SK-N-SH (cell line): ENCODE measurements around the gene RASA3. TPM values are rescaled to one million over a fixed set of nuclear protein-coding genes. Genes with fewer than 3 reads are reported as not detected.

Experiments
- CTCF ChIA-PET: fragments of 300-600, 350-600 bp; formaldehyde crosslinking; extraction: SDS; loops from one replicate; lab custom pipeline; 2021; lab: Yijun Ruan, JAX
- POLR2A ChIA-PET: fragments of 350-600 bp; sonication (Branson Sonifier 250); formaldehyde crosslinking; extraction: SDS; loops from one replicate; lab custom pipeline; 2020; ENCODE audit warnings: antibody characterized with exemption, inconsistent platforms; lab: Yijun Ruan, JAX
- DNase-seq: peaks from one replicate; pipeline ENCODE4 v3.0.0; 2012
- H2AFZ ChIP-seq: fragments of 200-600 bp; sonication (generic); 2 replicates; pipeline ENCODE4 v1.8.1; 2016; ENCODE audit warnings: antibody characterized with exemption, mild to moderate bottlenecking, low read depth
- H3F3A ChIP-seq: fragments of 200-600 bp; sonication (generic); replicated peaks from 2 replicates; pipeline ENCODE3; 2016; ENCODE audit warnings: antibody characterized with exemption, mild to moderate bottlenecking; ENCODE audit not compliant: insufficient read depth
- H3K27ac ChIP-seq, 2 experiments: fragments of 200-500 bp in 1 of 2; fragments of 200-600 bp in 1 of 2; sonication (Bioruptor generic) in 1 of 2; sonication (generic), shearing (Covaris generic) in 1 of 2; 2 replicates each; pipeline versions ENCODE4 v1.5.1 to v1.6.1; 2014 to 2016; ENCODE audit warnings: low read depth in 2 of 2, inconsistent platforms in 1 of 2, low read length in 1 of 2, mild to moderate bottlenecking in 1 of 2, mixed read lengths in 1 of 2
- H3K27me3 ChIP-seq: fragments of 200-600 bp; sonication (generic), shearing (Covaris generic); 2 replicates; pipeline ENCODE4 v1.6.1; 2016; ENCODE audit warnings: mixed run types; ENCODE audit not compliant: insufficient read depth
- H3K36me3 ChIP-seq, 2 experiments: fragments of 200-500 bp in 1 of 2; fragments of 200-600 bp in 1 of 2; sonication (Bioruptor generic) in 1 of 2; sonication (generic) in 1 of 2; replicated peaks in 1 of 2; 2 replicates each; pipeline versions ENCODE3 to v1.5.1; 2014 to 2016; ENCODE audit warnings: low read length in 1 of 2, mild to moderate bottlenecking in 1 of 2; ENCODE audit not compliant: insufficient read depth in 2 of 2, control insufficient read depth in 1 of 2
- H3K4me1 ChIP-seq, 2 experiments: fragments of 200-500 bp in 1 of 2; fragments of 200-600 bp in 1 of 2; sonication (Bioruptor generic) in 1 of 2; sonication (generic), shearing (Covaris generic) in 1 of 2; 2 replicates each; pipeline versions ENCODE4 v1.5.1 to v1.6.1; 2014 to 2016; ENCODE audit warnings: low read depth in 1 of 2, low read length in 1 of 2, mixed run types in 1 of 2; ENCODE audit not compliant: insufficient read depth in 2 of 2, control insufficient read depth in 1 of 2
- H3K4me2 ChIP-seq: fragments of 200-600 bp; sonication (generic), shearing (Covaris generic); 2 replicates; pipeline ENCODE4 v1.6.1; 2017; ENCODE audit warnings: mixed run types
- H3K4me3 ChIP-seq, 2 experiments: fragments of 200-500 bp in 1 of 2; fragments of 200-600 bp in 1 of 2; sonication (Bioruptor generic) in 1 of 2; sonication (generic), shearing (Covaris generic) in 1 of 2; 2 replicates each; pipeline versions ENCODE4 v1.5.1 to v1.8.1; 2014 to 2016; ENCODE audit warnings: low read depth in 2 of 2, inconsistent platforms in 1 of 2, low read length in 1 of 2, mild to moderate bottlenecking in 1 of 2, mixed read lengths in 1 of 2, moderate library complexity in 1 of 2
- H3K79me2 ChIP-seq: fragments of 200-600 bp; sonication (generic); 2 replicates; pipeline ENCODE4 v1.8.1; 2017; ENCODE audit warnings: mild to moderate bottlenecking; ENCODE audit not compliant: insufficient read depth
- H3K9ac ChIP-seq: fragments of 200-600 bp; sonication (generic); 2 replicates; pipeline ENCODE4 v1.6.1; 2017; ENCODE audit warnings: mixed run types
- H3K9me2 ChIP-seq: fragments of 200-600 bp; sonication (generic); 2 replicates; pipeline ENCODE4 v1.6.1; 2017; ENCODE audit warnings: mixed run types
- H3K9me3 ChIP-seq: fragments of 200-600 bp; sonication (generic); 2 replicates; pipeline ENCODE4 v1.6.1; 2017; ENCODE audit warnings: mixed run types, mild to moderate bottlenecking, moderate library complexity
- H4K20me1 ChIP-seq: fragments of 200-600 bp; sonication (generic); 2 replicates; pipeline ENCODE4 v1.6.1; 2017; ENCODE audit warnings: mild to moderate bottlenecking, mixed run types; ENCODE audit not compliant: insufficient read depth
- CHD2 ChIP-seq: fragments of 150-350 bp; IDR thresholded peaks from 2 replicates; pipeline ENCODE4 v1.6.1; 2018; ENCODE audit warnings: low read length; ENCODE audit not compliant: partially characterized antibody
- CTCF ChIP-seq: fragments of 200-600 bp; sonication (generic); IDR thresholded peaks from 2 replicates; pipeline ENCODE4 v1.6.1; 2017; ENCODE audit warnings: antibody characterized with exemption, mild to moderate bottlenecking, moderate library complexity
- GABPA ChIP-seq: IDR thresholded peaks from 2 replicates; pipeline ENCODE4 v1.4.0; 2012; ENCODE audit warnings: low read depth, mild to moderate bottlenecking
- GATA2 ChIP-seq: sonication (generic); formaldehyde crosslinking; IDR thresholded peaks from 2 replicates; pipeline ENCODE4 v1.5.0; 2020; ENCODE audit warnings: mild to moderate bottlenecking, missing genetic modification reagents
- MEF2A ChIP-seq: IDR thresholded peaks from 2 replicates; pipeline ENCODE4 v1.4.0; 2012; ENCODE audit warnings: low read depth, borderline replicate concordance
- NRF1 ChIP-seq: IDR thresholded peaks from 2 replicates; pipeline ENCODE4 v1.6.1; 2012; ENCODE audit warnings: low read depth, mild to moderate bottlenecking, low read length
- PBX3 ChIP-seq: IDR thresholded peaks from 2 replicates; pipeline ENCODE4; 2012
- POLR2AphosphoS5 ChIP-seq: IDR thresholded peaks from 2 replicates; pipeline ENCODE4 v1.6.1; 2012; ENCODE audit warnings: low read depth, low read length
- RAD21 ChIP-seq: IDR thresholded peaks from 2 replicates; pipeline ENCODE4 v1.6.1; 2012; ENCODE audit warnings: mild to moderate bottlenecking, low read length
- RCOR1 ChIP-seq: fragments of 150-350 bp; IDR thresholded peaks from 2 replicates; pipeline ENCODE4 v1.6.1; 2017; ENCODE audit warnings: antibody characterized with exemption, low read length
- RFX5 ChIP-seq: IDR thresholded peaks from 2 replicates; pipeline ENCODE4 v1.6.1; 2012; ENCODE audit warnings: mild to moderate bottlenecking, improper control_type of control experiment, low read length
- SIN3A ChIP-seq: IDR thresholded peaks from 2 replicates; pipeline ENCODE4 v1.6.1; 2012; ENCODE audit warnings: low read depth, mild to moderate bottlenecking, low read length, moderate library complexity, borderline replicate concordance
- TCF12 ChIP-seq: IDR thresholded peaks from 2 replicates; pipeline ENCODE4 v1.4.0; 2012
- USF1 ChIP-seq: IDR thresholded peaks from 2 replicates; pipeline ENCODE4 v1.4.0; 2012; ENCODE audit warnings: low read depth, borderline replicate concordance
- WGBS: methylation state at CpG from one replicate; pipeline ENCODE4 v1.1.6; 2017; ENCODE audit warnings: low lambda C conversion rate; 5-methylcytosine and 5-hydroxymethylcytosine counted together
- polyA plus RNA-seq, 3 experiments: library from polyadenylated mRNA; depleted of rRNA; stranded (reverse); fragments of >200 nt; gene quantifications; 2 replicates each; pipeline ENCODE4 v1.2.3, GENCODE V29; 2012

Gene RASA3
- polyA plus RNA-seq, 1 of the 3 experiments (the other 2 are of a cell fraction): 25.1 TPM

GRCh38 chr13:114038211-114038613 lies 94.2 kb downstream of the RASA3 start:
- no peak for DNase-seq
- POLR2A ChIA-PET: interaction anchor here (1.3 kb wide), 1 partner anchor 12 kb away, joined by 4 read pairs; no protein-coding TSS in a partner anchor
- TF ChIP-seq MEF2A (no peak), GATA2 (no peak), CTCF (no peak), SIN3A (no peak), RCOR1 (no peak), POLR2AphosphoS5 (no peak), CHD2 (no peak), NRF1 (no peak), GABPA (no peak), RAD21 (no peak), USF1 (no peak), TCF12 (no peak), RFX5 (no peak)
- no peak overlapping the region for H2AFZ ChIP-seq
- no peaks in the 10 kb centered on the region for H3K27me3 ChIP-seq
- peaks cover 0 to 2% of the 10 kb centered on the region in 2 experiments; a peak in 1 of 4 replicates for H3K4me1 ChIP-seq
- H3F3A ChIP-seq: no peaks in the 10 kb centered on the region
- H3K79me2 ChIP-seq: peaks cover 87% of the 10 kb centered on the region
- no peak overlapping the region for H3K27ac ChIP-seq
- peaks cover 3 to 5% of the 10 kb centered on the region in 2 experiments for H3K36me3 ChIP-seq
- H3K9me3 ChIP-seq: no peaks in the 10 kb centered on the region
- CTCF ChIA-PET: interaction anchor here (0.9 kb wide), 1 partner anchor 13 kb away, joined by 3 read pairs; no protein-coding TSS in a partner anchor
- 92% methylated on average over 14 of the region's 19 CpGs for WGBS
- H3K9me2 ChIP-seq: no peaks in the 10 kb centered on the region
- 0 out of 2 replicates have a peak, but pooled peaks cover 37% of the 10 kb centered on the region for H4K20me1 ChIP-seq
- H3K9ac ChIP-seq: no peak overlapping the region
- no peak overlapping the region for H3K4me3 ChIP-seq
- no peak overlapping the region for H3K4me2 ChIP-seq

- Histone ChIP-seq H3K4me1 (no peaks in the 10 kb centered on the region; a peak in 1 of 4 replicates), H3K9me3 (no peaks in the 10 kb centered on the region), H3F3A (no peaks in the 10 kb centered on the region), H3K4me3 (no peak overlapping the region), H3K79me2 (peaks cover 81% of the 10 kb centered on the region), H3K9ac (no peak overlapping the region), H3K9me2 (no peaks in the 10 kb centered on the region), H2AFZ (no peak overlapping the region)
- 94% methylated on average over 21 of the region's 21 CpGs for WGBS
- POLR2A ChIA-PET: no interaction called here
- DNase-seq: no peak
- no peak for TF ChIP-seq PBX3
- TF ChIP-seq, all 33 proteins: peak for 0
- Histone ChIP-seq H3K36me3 (peaks cover 3 to 5% of the 10 kb centered on the region in 2 experiments), H3K27me3 (no peaks in the 10 kb centered on the region), H3K27ac (no peak overlapping the region), H3K4me2 (no peak overlapping the region), H4K20me1 (0 out of 2 replicates have a peak, but pooled peaks cover 37% of the 10 kb centered on the region)
- CTCF ChIA-PET: interaction anchor here (0.9 kb wide), 1 partner anchor 12 kb away, joined by 3 read pairs; no protein-coding TSS in a partner anchor
Observed at GRCh38 chr13:114037674-114038073, 94.7 kb downstream of the RASA3 start.
